ENCODE data around the gene NFIB. TPM values are rescaled to one million over a fixed set of nuclear protein-coding genes. Genes with fewer than 3 reads are reported as not detected.
A peak's percentile ranks its signal among the peaks of the same experiment; 100 is the strongest.

The NFIB gene
- total RNA-seq, 1 donor from 2014 or later: 66.3 TPM

DNA sequence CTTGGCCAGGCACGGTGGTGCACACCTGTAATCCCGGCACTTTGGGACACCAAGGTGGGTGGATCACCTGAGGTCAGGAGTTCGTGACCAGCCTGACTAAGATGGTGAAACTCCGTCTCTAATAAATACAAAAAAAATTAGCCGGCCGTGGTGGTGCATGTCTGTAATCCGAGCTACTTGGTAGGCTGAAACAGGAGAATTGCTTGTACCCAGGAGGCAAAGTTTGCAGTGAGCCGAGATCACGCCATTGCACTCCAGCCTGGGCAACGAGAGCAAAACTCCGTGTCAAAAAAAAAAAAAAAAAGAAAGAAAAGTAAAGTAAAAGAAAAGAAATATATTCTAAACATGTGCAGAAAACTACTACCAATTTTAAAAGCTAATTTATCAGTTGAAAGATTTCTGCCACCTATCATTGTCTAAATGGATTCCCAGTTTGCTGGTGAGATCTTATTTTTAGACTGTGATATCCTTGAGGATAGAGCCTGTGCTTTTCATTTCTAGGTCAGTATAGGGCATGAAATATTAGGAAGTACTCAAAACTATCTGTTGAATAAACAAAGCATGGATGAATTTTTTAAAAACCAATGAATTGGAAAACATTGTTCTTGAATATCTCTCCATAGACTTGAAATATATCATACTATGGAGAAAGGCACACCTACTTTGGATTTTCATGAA, 86.9 kb downstream of the NFIB start:
- H3K4me3 Mint-ChIP-seq (ENCODE audit: unreplicated experiment): no peak overlapping the region
- peaks cover 2% of the 10 kb centered on the region for H3K36me3 Mint-ChIP-seq (ENCODE audit: low read depth)
- TF ChIP-seq CTCF (IDR thresholded peaks at IDR 0.05): no peak

GRCh38 chr9:14223081-14223480, 90.9 kb downstream of the NFIB start:
- Mint-ChIP-seq H3K36me3 (ENCODE audit: low read depth) (peaks cover 2% of the 10 kb centered on the region), H3K4me1 (ENCODE audit: low read depth) (peaks cover 46% of the 10 kb centered on the region), H3K4me3 (ENCODE audit: unreplicated experiment) (no peak overlapping the region), H3K27ac (ENCODE audit: unreplicated experiment) (no peak overlapping the region), H3K27me3 (ENCODE audit: low read depth) (no peaks in the 10 kb centered on the region), H3K9me3 (ENCODE audit: low read depth) (no peaks in the 10 kb centered on the region)
- DNase-seq (ENCODE audit: low spot score): no peak
- TF ChIP-seq CTCF (IDR thresholded peaks at IDR 0.05): no peak

More for the DNA sequence above, 86.9 kb downstream of the NFIB start:
- no peak for DNase-seq (ENCODE audit: low spot score)
- Mint-ChIP-seq H3K4me1 (ENCODE audit: low read depth) (peaks cover 9% of the 10 kb centered on the region), H3K27ac (ENCODE audit: unreplicated experiment) (no peak overlapping the region), H3K9me3 (ENCODE audit: low read depth) (no peaks in the 10 kb centered on the region), H3K27me3 (ENCODE audit: low read depth) (no peaks in the 10 kb centered on the region)

GRCh38 chr9:14222149-14222835, 91.6 kb downstream of the NFIB start:
- DNase-seq (ENCODE audit: low spot score): no peak
- Mint-ChIP-seq H3K9me3 (ENCODE audit: low read depth) (no peaks in the 10 kb centered on the region), H3K36me3 (ENCODE audit: low read depth) (peaks cover 2% of the 10 kb centered on the region), H3K27ac (ENCODE audit: unreplicated experiment) (peak overlapping the region; percentile 90), H3K27me3 (ENCODE audit: low read depth) (no peaks in the 10 kb centered on the region), H3K4me1 (ENCODE audit: low read depth) (peaks cover 51% of the 10 kb centered on the region), H3K4me3 (ENCODE audit: unreplicated experiment) (no peak overlapping the region)
- no peak for TF ChIP-seq CTCF (IDR thresholded peaks at IDR 0.05)

DNA sequence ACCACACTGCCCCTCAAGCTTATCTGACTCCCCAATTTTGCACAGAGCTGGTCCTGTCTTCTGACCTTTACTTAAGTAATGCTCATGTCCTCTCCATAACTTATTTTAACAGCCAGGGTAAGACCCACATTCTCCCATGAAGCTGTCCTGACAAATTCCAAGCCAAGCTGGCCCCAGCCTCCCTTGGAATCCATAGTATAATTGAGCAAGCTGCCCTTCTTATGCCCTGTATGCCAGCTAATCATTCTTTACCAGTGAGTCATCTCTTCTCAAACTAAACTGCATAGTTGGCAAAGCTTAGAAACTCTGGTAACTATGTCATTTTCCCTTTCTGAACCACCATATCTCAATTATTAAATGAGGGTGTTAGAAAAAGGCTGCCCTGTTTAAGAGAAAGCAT, 92.4 kb downstream of the NFIB start:
- H3K4me3 Mint-ChIP-seq (ENCODE audit: unreplicated experiment): no peak overlapping the region
- H3K36me3 Mint-ChIP-seq (ENCODE audit: low read depth): peaks cover 2% of the 10 kb centered on the region
- H3K4me1 Mint-ChIP-seq (ENCODE audit: low read depth): peaks cover 56% of the 10 kb centered on the region
- no peak for DNase-seq (ENCODE audit: low spot score)
- no peaks in the 10 kb centered on the region for H3K9me3 Mint-ChIP-seq (ENCODE audit: low read depth)
- TF ChIP-seq CTCF (IDR thresholded peaks at IDR 0.05): no peak
- H3K27ac Mint-ChIP-seq (ENCODE audit: unreplicated experiment): peak overlapping the region; percentile 90
- H3K27me3 Mint-ChIP-seq (ENCODE audit: low read depth): no peaks in the 10 kb centered on the region

- Mint-ChIP-seq H3K27ac (ENCODE audit: unreplicated experiment) (peak overlapping the region; percentile 90), H3K27me3 (ENCODE audit: low read depth) (no peaks in the 10 kb centered on the region), H3K4me1 (ENCODE audit: low read depth) (peaks cover 60% of the 10 kb centered on the region), H3K9me3 (ENCODE audit: low read depth) (no peaks in the 10 kb centered on the region), H3K4me3 (ENCODE audit: unreplicated experiment) (no peak overlapping the region), H3K36me3 (ENCODE audit: low read depth) (peaks cover 2% of the 10 kb centered on the region)
- TF ChIP-seq CTCF (IDR thresholded peaks at IDR 0.05): no peak
- DNase-seq (ENCODE audit: low spot score): no peak
Measured at GRCh38 chr9:14221119-14221518, 92.8 kb downstream of the NFIB start.
